Measurements from ENCODE around the gene SPECC1.

- TF ChIP-seq CTCF (IDR thresholded peaks at IDR 0.05) (no peak), POLR2A (IDR thresholded peaks at IDR 0.05) (no peak), POLR2AphosphoS5 (IDR thresholded peaks at IDR 0.05) (no peak)
These were observed 235.5 kb downstream of the SPECC1 start for GRCh38 chr17:20244671-20245070.

Data from breast epithelium (tissue), 3 donors.